Spleen (tissue), 7 donors: ENCODE data around the gene PPEF1.

Source experiments
- CTCF ChIP-seq, 11 experiments: fragments of 200-600 bp in 7 of 11; fragments of 450-650 bp in 4 of 11; sonication (generic) in 4 of 11; IDR thresholded peaks in 8 of 11; conservative IDR thresholded peaks in 3 of 11; 1 replicate in 7 of 11; 2 replicates in 4 of 11; pipeline versions ENCODE4 v1.4.0 to v1.8.0; 2016 to 2021; ENCODE audit warnings: antibody characterized with exemption in 11 of 11, inconsistent platforms in 4 of 11, mild to moderate bottlenecking in 1 of 11
- POLR2A ChIP-seq, 3 donors: fragments of 450-650 bp; IDR thresholded peaks; one replicate each; pipeline ENCODE4 v1.5.1; 2017; ENCODE audit warnings: antibody characterized with exemption in 3 of 3, mild to moderate bottlenecking in 1 of 3
- donor health status: DM: no; HTN: no; CAD: no; lungs with moderate emphysema.
- donor health status: DM: no; HTN: no; CAD: no.
- donor health status: DM: no; HTN: no; CAD: no.

GRCh38 chrX:18698737-18699650 is 8.5 kb upstream of the PPEF1 start:
- TF ChIP-seq CTCF (IDR thresholded peaks at IDR 0.05 in 8 of 11, conservative IDR thresholded peaks at IDR 0.05 in 3 of 11) (no peak), POLR2A (IDR thresholded peaks at IDR 0.05) (no peak)
